GM19463 (cell line): ENCODE data around the gene RFX3.

Source experiments
- ATAC-seq: cut with Tn5 transposase; IDR thresholded peaks from one replicate; pipeline ENCODE4 v1.9.1; 2021; ENCODE audit warnings: mild to moderate bottlenecking, moderate library complexity; ENCODE audit not compliant: unreplicated experiment

RFX3 gene

GRCh38 chr9:3525836-3526164 is at the start of gene RFX3:
RFX3 (minus strand) TSS chr9:3526001; CDS start chr9:3395588, 130,413 bp downstream.
- peak; percentile 52 for ATAC-seq

- no peak for ATAC-seq
These were observed 45.7 kb upstream of the RFX3 start for GRCh38 chr9:3571500-3571899.

- no peak for ATAC-seq
These were observed 43.7 kb upstream of the RFX3 start for GRCh38 chr9:3569529-3569928.

- ATAC-seq, result no peak
These were observed 42.2 kb upstream of the RFX3 start for GRCh38 chr9:3567988-3568387.

- ATAC-seq, result no peak
These were observed 27.4 kb upstream of the RFX3 start for GRCh38 chr9:3553076-3553765.

- ATAC-seq, result no peak
These were observed 23.4 kb upstream of the RFX3 start for GRCh38 chr9:3549225-3549624.

GRCh38 chr9:3548648-3549047 is 22.8 kb upstream of the RFX3 start:
- ATAC-seq, result no peak

GRCh38 chr9:3541206-3541605 is 15.4 kb upstream of the RFX3 start:
- ATAC-seq, result no peak

GRCh38 chr9:3534614-3535404 is 9.0 kb upstream of the RFX3 start:
- no peak for ATAC-seq

GRCh38 chr9:3532158-3532557 is 6.4 kb upstream of the RFX3 start:
- ATAC-seq, result no peak

GRCh38 chr9:3528451-3528850 is 2.6 kb upstream of the RFX3 start:
- no peak for ATAC-seq

GRCh38 chr9:3526997-3527940 is 1.5 kb upstream of the RFX3 start:
- peak; percentile 0 for ATAC-seq

GRCh38 chr9:3526165-3526996 is 580 bp upstream of the RFX3 start:
- peak; percentile 61 for ATAC-seq

GRCh38 chr9:3525096-3525835 is 535 bp downstream of the RFX3 start:
- ATAC-seq, result no peak

- ATAC-seq, result no peak
These were observed 3.8 kb downstream of the RFX3 start for GRCh38 chr9:3521966-3522365.

- no peak for ATAC-seq
These were observed 5.2 kb downstream of the RFX3 start for GRCh38 chr9:3520564-3520963.

GRCh38 chr9:3517377-3518048 is 8.3 kb downstream of the RFX3 start:
- ATAC-seq, result no peak

GRCh38 chr9:3516667-3517330 is 9.0 kb downstream of the RFX3 start:
- no peak for ATAC-seq

GRCh38 chr9:3515405-3515804 is 10.4 kb downstream of the RFX3 start:
- no peak for ATAC-seq
